SK-N-SH (cell line): Measurements from ENCODE around the gene SLC13A1. TPM values are rescaled to one million over a fixed set of nuclear protein-coding genes. Genes with fewer than 3 reads are reported as not detected.

Experiments used
- CTCF ChIA-PET: fragments of 300-600, 350-600 bp; formaldehyde crosslinking; extraction: SDS; loops from one replicate; lab custom pipeline; 2021; lab: Yijun Ruan, JAX
- POLR2A ChIA-PET: fragments of 350-600 bp; sonication (Branson Sonifier 250); formaldehyde crosslinking; extraction: SDS; loops from one replicate; lab custom pipeline; 2020; ENCODE audit warnings: antibody characterized with exemption, inconsistent platforms; lab: Yijun Ruan, JAX
- DNase-seq: peaks from one replicate; pipeline ENCODE4 v3.0.0; 2012
- H2AFZ ChIP-seq: fragments of 200-600 bp; sonication (generic); 2 replicates; pipeline ENCODE4 v1.8.1; 2016; ENCODE audit warnings: antibody characterized with exemption, mild to moderate bottlenecking, low read depth
- H3F3A ChIP-seq: fragments of 200-600 bp; sonication (generic); replicated peaks from 2 replicates; pipeline ENCODE3; 2016; ENCODE audit warnings: antibody characterized with exemption, mild to moderate bottlenecking; ENCODE audit not compliant: insufficient read depth
- H3K27ac ChIP-seq, 2 experiments: fragments of 200-500 bp in 1 of 2; fragments of 200-600 bp in 1 of 2; sonication (Bioruptor generic) in 1 of 2; sonication (generic), shearing (Covaris generic) in 1 of 2; 2 replicates each; pipeline versions ENCODE4 v1.5.1 to v1.6.1; 2014 to 2016; ENCODE audit warnings: low read depth in 2 of 2, inconsistent platforms in 1 of 2, low read length in 1 of 2, mild to moderate bottlenecking in 1 of 2, mixed read lengths in 1 of 2
- H3K27me3 ChIP-seq: fragments of 200-600 bp; sonication (generic), shearing (Covaris generic); 2 replicates; pipeline ENCODE4 v1.6.1; 2016; ENCODE audit warnings: mixed run types; ENCODE audit not compliant: insufficient read depth
- H3K36me3 ChIP-seq, 2 experiments: fragments of 200-500 bp in 1 of 2; fragments of 200-600 bp in 1 of 2; sonication (Bioruptor generic) in 1 of 2; sonication (generic) in 1 of 2; replicated peaks in 1 of 2; 2 replicates each; pipeline versions ENCODE3 to v1.5.1; 2014 to 2016; ENCODE audit warnings: low read length in 1 of 2, mild to moderate bottlenecking in 1 of 2; ENCODE audit not compliant: insufficient read depth in 2 of 2, control insufficient read depth in 1 of 2
- H3K4me1 ChIP-seq, 2 experiments: fragments of 200-500 bp in 1 of 2; fragments of 200-600 bp in 1 of 2; sonication (Bioruptor generic) in 1 of 2; sonication (generic), shearing (Covaris generic) in 1 of 2; 2 replicates each; pipeline versions ENCODE4 v1.5.1 to v1.6.1; 2014 to 2016; ENCODE audit warnings: low read depth in 1 of 2, low read length in 1 of 2, mixed run types in 1 of 2; ENCODE audit not compliant: insufficient read depth in 2 of 2, control insufficient read depth in 1 of 2
- H3K4me2 ChIP-seq: fragments of 200-600 bp; sonication (generic), shearing (Covaris generic); 2 replicates; pipeline ENCODE4 v1.6.1; 2017; ENCODE audit warnings: mixed run types
- H3K4me3 ChIP-seq, 2 experiments: fragments of 200-500 bp in 1 of 2; fragments of 200-600 bp in 1 of 2; sonication (Bioruptor generic) in 1 of 2; sonication (generic), shearing (Covaris generic) in 1 of 2; 2 replicates each; pipeline versions ENCODE4 v1.5.1 to v1.8.1; 2014 to 2016; ENCODE audit warnings: low read depth in 2 of 2, inconsistent platforms in 1 of 2, low read length in 1 of 2, mild to moderate bottlenecking in 1 of 2, mixed read lengths in 1 of 2, moderate library complexity in 1 of 2
- H3K79me2 ChIP-seq: fragments of 200-600 bp; sonication (generic); 2 replicates; pipeline ENCODE4 v1.8.1; 2017; ENCODE audit warnings: mild to moderate bottlenecking; ENCODE audit not compliant: insufficient read depth
- H3K9ac ChIP-seq: fragments of 200-600 bp; sonication (generic); 2 replicates; pipeline ENCODE4 v1.6.1; 2017; ENCODE audit warnings: mixed run types
- H3K9me2 ChIP-seq: fragments of 200-600 bp; sonication (generic); 2 replicates; pipeline ENCODE4 v1.6.1; 2017; ENCODE audit warnings: mixed run types
- H3K9me3 ChIP-seq: fragments of 200-600 bp; sonication (generic); 2 replicates; pipeline ENCODE4 v1.6.1; 2017; ENCODE audit warnings: mixed run types, mild to moderate bottlenecking, moderate library complexity
- H4K20me1 ChIP-seq: fragments of 200-600 bp; sonication (generic); 2 replicates; pipeline ENCODE4 v1.6.1; 2017; ENCODE audit warnings: mild to moderate bottlenecking, mixed run types; ENCODE audit not compliant: insufficient read depth
- CHD2 ChIP-seq: fragments of 150-350 bp; IDR thresholded peaks from 2 replicates; pipeline ENCODE4 v1.6.1; 2018; ENCODE audit warnings: low read length; ENCODE audit not compliant: partially characterized antibody
- FOSL2 ChIP-seq: IDR thresholded peaks from 2 replicates; pipeline ENCODE4 v1.4.0; 2012; ENCODE audit warnings: low read depth, mild to moderate bottlenecking, moderate library complexity, borderline replicate concordance
- GATA2 ChIP-seq: sonication (generic); formaldehyde crosslinking; IDR thresholded peaks from 2 replicates; pipeline ENCODE4 v1.5.0; 2020; ENCODE audit warnings: mild to moderate bottlenecking, missing genetic modification reagents
- JUND ChIP-seq: IDR thresholded peaks from 2 replicates; pipeline ENCODE4 v1.4.0; 2012
- NFIC ChIP-seq: IDR thresholded peaks from 2 replicates; pipeline ENCODE4 v1.4.0; 2012; ENCODE audit warnings: borderline replicate concordance
- NRF1 ChIP-seq: IDR thresholded peaks from 2 replicates; pipeline ENCODE4 v1.6.1; 2012; ENCODE audit warnings: low read depth, mild to moderate bottlenecking, low read length
- POLR2AphosphoS5 ChIP-seq: IDR thresholded peaks from 2 replicates; pipeline ENCODE4 v1.6.1; 2012; ENCODE audit warnings: low read depth, low read length
- RAD21 ChIP-seq: IDR thresholded peaks from 2 replicates; pipeline ENCODE4 v1.6.1; 2012; ENCODE audit warnings: mild to moderate bottlenecking, low read length
- RCOR1 ChIP-seq: fragments of 150-350 bp; IDR thresholded peaks from 2 replicates; pipeline ENCODE4 v1.6.1; 2017; ENCODE audit warnings: antibody characterized with exemption, low read length
- SIN3A ChIP-seq: IDR thresholded peaks from 2 replicates; pipeline ENCODE4 v1.6.1; 2012; ENCODE audit warnings: low read depth, mild to moderate bottlenecking, low read length, moderate library complexity, borderline replicate concordance
- SMC3 ChIP-seq: IDR thresholded peaks from 2 replicates; pipeline ENCODE4 v1.6.1; 2012; ENCODE audit warnings: low read depth, low read length, improper control_type of control experiment
- TAF1 ChIP-seq: IDR thresholded peaks from 2 replicates; pipeline ENCODE4 v1.6.1; 2012; ENCODE audit warnings: low read depth, mild to moderate bottlenecking, low read length, moderate library complexity, borderline replicate concordance
- TCF12 ChIP-seq: IDR thresholded peaks from 2 replicates; pipeline ENCODE4 v1.4.0; 2012
- TEAD4 ChIP-seq: IDR thresholded peaks from 2 replicates; pipeline ENCODE4 v1.4.0; 2012; ENCODE audit warnings: mild to moderate bottlenecking, borderline replicate concordance; ENCODE audit not compliant: insufficient read depth
- WGBS: methylation state at CpG from one replicate; pipeline ENCODE4 v1.1.6; 2017; ENCODE audit warnings: low lambda C conversion rate; 5-methylcytosine and 5-hydroxymethylcytosine counted together
- polyA plus RNA-seq, 3 experiments: library from polyadenylated mRNA; depleted of rRNA; stranded (reverse); fragments of >200 nt; gene quantifications; 2 replicates each; pipeline ENCODE4 v1.2.3, GENCODE V29; 2012
- TF ChIP-seq, protein P1 (sequence below): IDR thresholded peaks from 2 replicates; pipeline ENCODE4 v1.6.1; 2012; ENCODE audit warnings: mild to moderate bottlenecking, low read depth, low read length, moderate library complexity
- TF ChIP-seq, protein P2 (sequence below): IDR thresholded peaks from 2 replicates; pipeline ENCODE4 v1.4.0; 2012; ENCODE audit warnings: low read depth
- TF ChIP-seq, protein P3 (sequence below): IDR thresholded peaks from 2 replicates; pipeline ENCODE4 v1.4.0; 2012; ENCODE audit warnings: low read depth, borderline replicate concordance
- TF ChIP-seq, protein P4 (sequence below): fragments of 200-600 bp; sonication (generic); IDR thresholded peaks from 2 replicates; pipeline ENCODE4 v1.6.1; 2017; ENCODE audit warnings: antibody characterized with exemption, mild to moderate bottlenecking, moderate library complexity

The SLC13A1 gene
- polyA plus RNA-seq, 1 of the 3 experiments (the other 2 are of a cell fraction), result not detected

DNA sequence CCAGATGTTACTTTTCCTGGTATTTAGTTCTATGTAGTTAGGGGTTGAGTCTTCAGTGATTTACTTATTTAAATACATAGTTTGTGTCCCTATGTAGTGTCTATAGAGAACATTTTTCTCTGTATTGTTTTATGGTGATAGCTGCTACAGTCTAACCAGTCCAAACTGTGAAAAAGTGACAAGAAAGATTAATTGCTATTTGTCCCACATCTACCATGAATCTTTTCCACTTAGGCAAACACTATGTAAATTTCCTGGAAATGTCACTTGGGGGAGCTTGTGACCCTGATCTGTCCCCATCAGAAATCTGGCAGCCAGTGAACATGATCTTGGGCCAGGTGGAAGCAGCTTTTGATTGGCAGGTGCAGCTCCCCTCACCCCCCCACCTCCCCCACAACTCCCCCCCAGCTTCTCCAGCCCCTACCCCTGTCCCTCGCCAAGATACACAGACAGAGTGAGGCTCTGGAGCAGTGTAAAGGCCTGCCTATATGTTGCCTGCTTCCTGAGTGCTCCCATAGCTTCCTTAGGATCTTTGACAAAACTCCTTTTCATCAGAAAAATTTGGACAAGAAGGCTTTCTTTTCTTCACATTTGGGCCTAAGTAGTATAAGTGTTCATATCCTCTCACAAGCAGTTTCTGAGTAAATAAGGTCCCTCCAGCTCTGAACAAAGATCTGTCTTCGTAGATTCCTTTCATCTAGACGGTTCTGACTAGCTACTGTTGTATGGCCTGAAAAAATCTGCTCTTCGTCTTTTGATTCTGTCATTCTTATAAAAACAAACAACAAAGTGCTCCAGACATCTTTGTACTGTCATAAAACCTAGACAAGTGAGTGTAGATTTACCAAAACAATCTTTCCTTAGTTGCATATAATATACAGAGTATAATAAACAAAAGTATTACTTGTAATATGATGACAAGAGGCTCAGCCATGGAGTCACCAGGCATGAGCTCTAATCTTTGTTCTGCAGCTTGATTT is 31.5 kb upstream of the SLC13A1 start:
- Histone ChIP-seq H3K79me2 (no peaks in the 10 kb centered on the region), H3K27ac (no peak overlapping the region), H3F3A (no peaks in the 10 kb centered on the region), H3K27me3 (no peaks in the 10 kb centered on the region), H3K9ac (no peak overlapping the region), H2AFZ (0 out of 2 replicates have a peak overlapping the region, but pooled peaks have one; percentile 14), H3K4me3 (no peak overlapping the region), H3K9me3 (no peaks in the 10 kb centered on the region), H3K9me2 (no peaks in the 10 kb centered on the region), H3K36me3 (no peaks in the 10 kb centered on the region), H3K4me2 (no peak overlapping the region), H4K20me1 (no peaks in the 10 kb centered on the region), H3K4me1 (no peaks in the 10 kb centered on the region; a peak in 2 of 4 replicates)
- WGBS, result 32% methylated on average over 4 of the region's 4 CpGs
- no peak for TF ChIP-seq SIN3A
- TF ChIP-seq RAD21, result peak; percentile 47; the same call in 1 of the 2 replicates
- ChIA-PET POLR2A (no interaction called here), CTCF (interaction anchor here (0.5 to 2.1 kb wide), 6 partner anchors 16 to 183 kb away, joined by 3 to 17 read pairs (median 4); no protein-coding TSS in a partner anchor)
- DNase-seq, result no peak

DNA sequence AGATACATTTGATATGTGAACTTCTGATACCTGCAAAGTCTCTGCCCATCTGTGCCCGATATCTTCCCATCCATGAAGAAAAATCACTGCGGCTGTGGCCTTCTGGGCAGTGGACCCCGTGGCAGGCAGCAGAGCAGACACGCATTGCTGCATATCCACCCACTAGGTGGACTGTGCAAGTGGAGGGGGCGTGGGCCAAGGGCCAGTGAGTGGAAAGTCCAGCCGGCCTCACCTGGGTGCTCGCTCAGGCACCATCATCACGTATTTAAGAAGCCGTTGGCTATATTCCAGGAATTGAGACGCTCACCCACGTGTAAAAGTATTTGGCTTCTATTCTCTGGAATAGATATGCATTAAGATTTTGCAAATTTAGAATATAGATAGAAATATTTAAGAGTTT is 30.8 kb upstream of the SLC13A1 start:
- Histone ChIP-seq H3K27ac (no peak overlapping the region), H3F3A (no peaks in the 10 kb centered on the region), H3K9ac (no peak overlapping the region), H3K4me2 (no peak overlapping the region), H3K27me3 (no peaks in the 10 kb centered on the region), H3K4me1 (no peaks in the 10 kb centered on the region; a peak in 2 of 4 replicates), H3K36me3 (no peaks in the 10 kb centered on the region), H3K4me3 (no peak overlapping the region), H3K9me2 (no peaks in the 10 kb centered on the region), H2AFZ (no peak overlapping the region), H3K79me2 (no peaks in the 10 kb centered on the region), H4K20me1 (no peaks in the 10 kb centered on the region), H3K9me3 (no peaks in the 10 kb centered on the region)
- POLR2A ChIA-PET, result no interaction called here
- CTCF ChIA-PET, result interaction anchor here (1.0 to 2.1 kb wide), 3 partner anchors 16 to 139 kb away, joined by 3 to 17 read pairs (median 6); no protein-coding TSS in a partner anchor
- DNase-seq, result no peak
- WGBS, result 55% methylated on average over 11 of the region's 11 CpGs
- TF ChIP-seq TEAD4 (no peak), FOSL2 (no peak), CHD2 (no peak), RAD21 (no peak), JUND (no peak), POLR2AphosphoS5 (no peak), SIN3A (no peak), GATA2 (no peak), TAF1 (no peak), NRF1 (no peak), NFIC (no peak), RCOR1 (no peak), SMC3 (no peak), TCF12 (no peak)
- TF ChIP-seq, protein P1, sequence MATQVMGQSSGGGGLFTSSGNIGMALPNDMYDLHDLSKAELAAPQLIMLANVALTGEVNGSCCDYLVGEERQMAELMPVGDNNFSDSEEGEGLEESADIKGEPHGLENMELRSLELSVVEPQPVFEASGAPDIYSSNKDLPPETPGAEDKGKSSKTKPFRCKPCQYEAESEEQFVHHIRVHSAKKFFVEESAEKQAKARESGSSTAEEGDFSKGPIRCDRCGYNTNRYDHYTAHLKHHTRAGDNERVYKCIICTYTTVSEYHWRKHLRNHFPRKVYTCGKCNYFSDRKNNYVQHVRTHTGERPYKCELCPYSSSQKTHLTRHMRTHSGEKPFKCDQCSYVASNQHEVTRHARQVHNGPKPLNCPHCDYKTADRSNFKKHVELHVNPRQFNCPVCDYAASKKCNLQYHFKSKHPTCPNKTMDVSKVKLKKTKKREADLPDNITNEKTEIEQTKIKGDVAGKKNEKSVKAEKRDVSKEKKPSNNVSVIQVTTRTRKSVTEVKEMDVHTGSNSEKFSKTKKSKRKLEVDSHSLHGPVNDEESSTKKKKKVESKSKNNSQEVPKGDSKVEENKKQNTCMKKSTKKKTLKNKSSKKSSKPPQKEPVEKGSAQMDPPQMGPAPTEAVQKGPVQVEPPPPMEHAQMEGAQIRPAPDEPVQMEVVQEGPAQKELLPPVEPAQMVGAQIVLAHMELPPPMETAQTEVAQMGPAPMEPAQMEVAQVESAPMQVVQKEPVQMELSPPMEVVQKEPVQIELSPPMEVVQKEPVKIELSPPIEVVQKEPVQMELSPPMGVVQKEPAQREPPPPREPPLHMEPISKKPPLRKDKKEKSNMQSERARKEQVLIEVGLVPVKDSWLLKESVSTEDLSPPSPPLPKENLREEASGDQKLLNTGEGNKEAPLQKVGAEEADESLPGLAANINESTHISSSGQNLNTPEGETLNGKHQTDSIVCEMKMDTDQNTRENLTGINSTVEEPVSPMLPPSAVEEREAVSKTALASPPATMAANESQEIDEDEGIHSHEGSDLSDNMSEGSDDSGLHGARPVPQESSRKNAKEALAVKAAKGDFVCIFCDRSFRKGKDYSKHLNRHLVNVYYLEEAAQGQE, result no peak
- TF ChIP-seq, protein P2, sequence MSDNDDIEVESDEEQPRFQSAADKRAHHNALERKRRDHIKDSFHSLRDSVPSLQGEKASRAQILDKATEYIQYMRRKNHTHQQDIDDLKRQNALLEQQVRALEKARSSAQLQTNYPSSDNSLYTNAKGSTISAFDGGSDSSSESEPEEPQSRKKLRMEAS, result no peak
- TF ChIP-seq, protein P3, sequence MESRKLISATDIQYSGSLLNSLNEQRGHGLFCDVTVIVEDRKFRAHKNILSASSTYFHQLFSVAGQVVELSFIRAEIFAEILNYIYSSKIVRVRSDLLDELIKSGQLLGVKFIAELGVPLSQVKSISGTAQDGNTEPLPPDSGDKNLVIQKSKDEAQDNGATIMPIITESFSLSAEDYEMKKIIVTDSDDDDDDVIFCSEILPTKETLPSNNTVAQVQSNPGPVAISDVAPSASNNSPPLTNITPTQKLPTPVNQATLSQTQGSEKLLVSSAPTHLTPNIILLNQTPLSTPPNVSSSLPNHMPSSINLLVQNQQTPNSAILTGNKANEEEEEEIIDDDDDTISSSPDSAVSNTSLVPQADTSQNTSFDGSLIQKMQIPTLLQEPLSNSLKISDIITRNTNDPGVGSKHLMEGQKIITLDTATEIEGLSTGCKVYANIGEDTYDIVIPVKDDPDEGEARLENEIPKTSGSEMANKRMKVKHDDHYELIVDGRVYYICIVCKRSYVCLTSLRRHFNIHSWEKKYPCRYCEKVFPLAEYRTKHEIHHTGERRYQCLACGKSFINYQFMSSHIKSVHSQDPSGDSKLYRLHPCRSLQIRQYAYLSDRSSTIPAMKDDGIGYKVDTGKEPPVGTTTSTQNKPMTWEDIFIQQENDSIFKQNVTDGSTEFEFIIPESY, result no peak
- TF ChIP-seq, protein P4, sequence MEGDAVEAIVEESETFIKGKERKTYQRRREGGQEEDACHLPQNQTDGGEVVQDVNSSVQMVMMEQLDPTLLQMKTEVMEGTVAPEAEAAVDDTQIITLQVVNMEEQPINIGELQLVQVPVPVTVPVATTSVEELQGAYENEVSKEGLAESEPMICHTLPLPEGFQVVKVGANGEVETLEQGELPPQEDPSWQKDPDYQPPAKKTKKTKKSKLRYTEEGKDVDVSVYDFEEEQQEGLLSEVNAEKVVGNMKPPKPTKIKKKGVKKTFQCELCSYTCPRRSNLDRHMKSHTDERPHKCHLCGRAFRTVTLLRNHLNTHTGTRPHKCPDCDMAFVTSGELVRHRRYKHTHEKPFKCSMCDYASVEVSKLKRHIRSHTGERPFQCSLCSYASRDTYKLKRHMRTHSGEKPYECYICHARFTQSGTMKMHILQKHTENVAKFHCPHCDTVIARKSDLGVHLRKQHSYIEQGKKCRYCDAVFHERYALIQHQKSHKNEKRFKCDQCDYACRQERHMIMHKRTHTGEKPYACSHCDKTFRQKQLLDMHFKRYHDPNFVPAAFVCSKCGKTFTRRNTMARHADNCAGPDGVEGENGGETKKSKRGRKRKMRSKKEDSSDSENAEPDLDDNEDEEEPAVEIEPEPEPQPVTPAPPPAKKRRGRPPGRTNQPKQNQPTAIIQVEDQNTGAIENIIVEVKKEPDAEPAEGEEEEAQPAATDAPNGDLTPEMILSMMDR, result no peak
